Endothelial cell of umbilical vein (primary cell): ENCODE measurements around the gene HMGN1. TPM values are rescaled to one million over a fixed set of nuclear protein-coding genes. Genes with fewer than 3 reads are reported as not detected.

Experiments used
- BruUV-seq: library from RNA; stranded (reverse); fragments of 400-500 nt; replicated peaks from 2 replicates; lab custom pipeline; 2021; lab: Mats Ljungman, UMichigan
- CTCF ChIA-PET: fragments of 300-600, 350-600 bp; sonication (Branson Sonifier 250); formaldehyde crosslinking; loops from one replicate; lab custom pipeline; 2021; ENCODE audit warnings: antibody characterized with exemption, inconsistent platforms; lab: Charles Lee
- POLR2A ChIA-PET: fragments of 300-600, 350-600 bp; sonication (Branson Sonifier 250); formaldehyde crosslinking; loops from one replicate; lab custom pipeline; 2021; ENCODE audit warnings: antibody characterized with exemption, inconsistent platforms; lab: Charles Lee
- DNase-seq: peaks from one replicate; pipeline ENCODE4 v3.0.0-alpha.2; 2011; ENCODE audit warnings: low read depth, low spot score
- FAIRE-seq: peaks from 2 replicates; lab custom pipeline; 2011; peaks lifted over from hg19 to GRCh38; lab: Jason Lieb, UNC
- H2AFZ ChIP-seq: 2 replicates; pipeline ENCODE4 v1.6.0; 2012; ENCODE audit warnings: low read depth, low read length, control low read depth, inconsistent platforms
- H3K27ac ChIP-seq: 2 replicates; pipeline ENCODE4 v1.5.1; 2011; ENCODE audit warnings: low read depth, mild to moderate bottlenecking, control low read depth, low read length, moderate library complexity; ENCODE audit not compliant: insufficient read depth
- H3K27me3 ChIP-seq, 2 experiments: 2 replicates each; pipeline versions ENCODE4 v1.6.0 to v1.6.1; 2011; ENCODE audit warnings: low read length in 2 of 2, mixed read lengths in 1 of 2; ENCODE audit not compliant: control insufficient read depth in 2 of 2, insufficient read depth in 2 of 2
- H3K36me3 ChIP-seq, 2 experiments: 2 replicates in 1 of 2; 3 replicates in 1 of 2; pipeline ENCODE4 v1.5.1; 2011; ENCODE audit warnings: low read length in 2 of 2, mild to moderate bottlenecking in 1 of 2, moderate library complexity in 1 of 2; ENCODE audit not compliant: control insufficient read depth in 2 of 2, insufficient read depth in 2 of 2; ENCODE audit errors: extremely low read depth in 1 of 2
- H3K4me1 ChIP-seq: 3 replicates; pipeline ENCODE4 v1.5.1; 2011; ENCODE audit warnings: mild to moderate bottlenecking, low read length; ENCODE audit not compliant: control insufficient read depth, insufficient read depth; ENCODE audit errors: extremely low read depth
- H3K4me2 ChIP-seq: 2 replicates; pipeline ENCODE4 v1.6.1; 2011; ENCODE audit warnings: low read length, control low read depth, mixed read lengths; ENCODE audit not compliant: insufficient read depth
- H3K4me3 ChIP-seq, 3 experiments: fragments of 200-600 bp in 1 of 3; sonication (generic), shearing (Covaris generic) in 1 of 3; replicated peaks in 1 of 3; 2 replicates each; pipeline ENCODE4 v1.5.1; 2011 to 2016; ENCODE audit warnings: control low read depth in 3 of 3, low read length in 3 of 3, mild to moderate bottlenecking in 2 of 3, inconsistent platforms in 1 of 3, low read depth in 1 of 3, moderate library complexity in 1 of 3; ENCODE audit not compliant: insufficient read depth in 1 of 3
- H3K79me2 ChIP-seq: 2 replicates; pipeline ENCODE4 v1.6.0; 2012; ENCODE audit warnings: low read length, inconsistent platforms; ENCODE audit not compliant: control insufficient read depth, insufficient read depth
- H3K9ac ChIP-seq: replicated peaks from 2 replicates; pipeline ENCODE3; 2011; ENCODE audit warnings: low read length, control low read depth; ENCODE audit not compliant: insufficient read depth; ENCODE audit errors: extremely low read depth
- H3K9me1 ChIP-seq: replicated peaks from 3 replicates; pipeline ENCODE4 v1.6.0; 2011; ENCODE audit warnings: mild to moderate bottlenecking, low read length; ENCODE audit not compliant: control insufficient read depth, insufficient read depth; ENCODE audit errors: extremely low read depth
- H3K9me3 ChIP-seq: replicated peaks from 2 replicates; pipeline ENCODE4 v1.5.1; 2012; ENCODE audit warnings: low read length, inconsistent platforms; ENCODE audit not compliant: control insufficient read depth, insufficient read depth
- H4K20me1 ChIP-seq: replicated peaks from 2 replicates; pipeline ENCODE3; 2011; ENCODE audit warnings: mild to moderate bottlenecking, low read length; ENCODE audit not compliant: control insufficient read depth, insufficient read depth; ENCODE audit errors: extremely low read depth
- CTCF ChIP-seq, 2 donors: IDR thresholded peaks; 1 replicate in 1 of 2; 2 replicates in 1 of 2; pipeline ENCODE4 v1.5.1; 2011; ENCODE audit warnings: low read length in 2 of 2, mild to moderate bottlenecking in 2 of 2, moderate library complexity in 2 of 2, control low read depth in 1 of 2, inconsistent platforms in 1 of 2, low read depth in 1 of 2; ENCODE audit not compliant: insufficient read depth in 1 of 2; ENCODE audit errors: extremely low read depth in 1 of 2
- EZH2 ChIP-seq: IDR thresholded peaks from 2 replicates; pipeline ENCODE4 v1.6.1; 2012; ENCODE audit warnings: borderline replicate concordance, low read depth, mild to moderate bottlenecking, moderate library complexity, low read length, inconsistent platforms; ENCODE audit not compliant: severe bottlenecking
- FOS ChIP-seq: IDR thresholded peaks from 2 replicates; pipeline ENCODE4 v1.6.1; 2011; ENCODE audit warnings: mild to moderate bottlenecking, low read length, moderate library complexity, borderline replicate concordance; ENCODE audit not compliant: insufficient read depth
- MYC ChIP-seq: IDR thresholded peaks from one replicate; pipeline ENCODE4 v1.6.1; 2011; ENCODE audit warnings: mild to moderate bottlenecking, low read depth, low read length
- POLR2A ChIP-seq: IDR thresholded peaks from 2 replicates; pipeline ENCODE4 v1.6.1; 2012; ENCODE audit warnings: low read depth, mild to moderate bottlenecking, control low read depth, low read length
- POLR2AphosphoS5 ChIP-seq: IDR thresholded peaks from 2 replicates; pipeline ENCODE4 v1.6.1; 2012; ENCODE audit warnings: low read depth, mild to moderate bottlenecking, control low read depth, low read length, moderate library complexity; ENCODE audit not compliant: insufficient read depth
- dilution Hi-C: fragments of 300-500 bp; cut with MboI; formaldehyde crosslinking; loops from one replicate; pipeline ENCODE4 v1.15.0; 2019; ENCODE audit warnings: low sequenced_read_pairs; ENCODE audit not compliant: extremely low pct_ligation_motif_present
- intact Hi-C: fragments of 100-400 bp; cut with micrococcal nuclease; formaldehyde crosslinking; loops from one replicate; pipeline ENCODE4 v1.10.0; 2022
- polyA plus RNA-seq, 4 experiments: library from polyadenylated mRNA; depleted of rRNA in 3 of 4; stranded (reverse) in 3 of 4; unstranded in 1 of 4; fragments of >200 nt; gene quantifications; 2 replicates each; pipeline versions ENCODE4 v1.2.1 to v1.2.3, GENCODE V29; 2011 to 2012; ENCODE audit warnings: missing spikeins in 1 of 4
- total RNA-seq: library from RNA; stranded (reverse); gene quantifications from 2 replicates; pipeline ENCODE4 v1.2.3, GENCODE V29; 2021
- TF ChIP-seq, protein P1 (sequence below): IDR thresholded peaks from 2 replicates; pipeline ENCODE4 v1.6.1; 2011; ENCODE audit not compliant: insufficient read depth, insufficient read length

The HMGN1 gene
- total and polyA plus RNA-seq, 2 donors (not counting 3 experiments of a cell fraction or from before 2014, with no cell fraction given) = 162 to 360 TPM

DNA sequence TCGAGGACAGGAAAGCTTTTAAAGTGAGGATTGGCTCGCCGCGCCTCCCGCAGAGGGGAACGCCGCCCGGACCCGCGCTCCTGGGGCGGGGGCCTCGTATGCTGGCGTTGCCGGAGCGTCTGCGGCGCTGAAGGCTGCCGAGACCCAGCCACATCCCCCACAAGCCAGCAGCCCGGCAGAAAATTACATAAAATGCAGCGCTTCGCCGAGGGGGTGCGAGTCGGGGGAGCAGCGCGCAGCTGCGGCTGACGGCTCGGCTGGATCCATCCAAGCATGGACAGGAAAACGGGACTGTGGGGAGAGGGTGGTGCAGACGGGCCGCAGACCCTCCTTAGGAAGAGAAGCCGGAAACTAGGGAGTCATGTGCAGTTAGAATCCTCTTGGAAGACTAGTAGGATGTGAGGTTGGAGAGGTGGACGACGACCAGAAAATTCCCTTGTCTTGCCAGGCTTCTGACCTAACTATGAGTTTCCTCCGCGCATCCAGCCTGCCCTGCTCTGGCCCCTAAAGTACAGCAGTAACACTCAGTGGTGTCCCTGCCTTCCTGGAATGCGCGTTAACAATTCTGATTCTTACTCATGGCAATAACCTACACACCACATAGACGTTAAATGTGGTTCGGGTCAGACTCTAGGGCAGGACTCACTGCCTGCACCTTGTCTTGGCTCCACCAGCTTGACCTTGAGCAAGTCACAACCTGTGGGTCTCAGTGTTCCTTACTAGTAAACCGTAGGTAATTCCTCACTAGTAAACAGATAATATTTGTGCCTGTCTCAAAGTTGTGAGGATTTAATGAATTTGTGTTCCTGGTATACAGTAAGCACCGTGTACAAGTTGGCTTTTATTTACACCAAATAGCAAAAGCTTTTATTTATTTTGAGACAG is 34.5 kb downstream of the HMGN1 start:
- dilution Hi-C loops = no loop called here
- H4K20me1 ChIP-seq = no peaks in the 10 kb centered on the region
- no peak for TF ChIP-seq FOS
- TF ChIP-seq POLR2AphosphoS5 = peak; percentile 52
- peaks cover 4% of the 10 kb centered on the region in 2 experiments for H3K27me3 ChIP-seq
- DNase-seq (peak; percentile 76), FAIRE-seq (peak; percentile 87)
- no peaks in the 10 kb centered on the region for H3K9me1 ChIP-seq
- H3K36me3 ChIP-seq = no peaks in the 10 kb centered on the region
- ChIA-PET POLR2A (interaction anchor here (1.4 kb wide), 1 partner anchor 34 kb away, joined by 6 read pairs; no protein-coding TSS in a partner anchor), CTCF (interaction anchor here (0.8 to 1.2 kb wide), 2 partner anchors 9 to 73 kb away, joined by 3 to 6 read pairs; no protein-coding TSS in a partner anchor)
- peaks cover 14% of the 10 kb centered on the region for H3K79me2 ChIP-seq
- peak overlapping the region; percentile 88 for H3K27ac ChIP-seq
- intact Hi-C loops = loop anchor here (1.0 kb wide), 1 partner anchor 131 kb away; the partner anchor contains the start of gene LCA5L
- peaks cover 12% of the 10 kb centered on the region for H3K4me1 ChIP-seq
- peak overlapping the region; percentile 76 for H2AFZ ChIP-seq
- H3K4me3 ChIP-seq = peak overlapping the region; percentile 36 to 57 (median 54)
- H3K9ac ChIP-seq = peak overlapping the region; percentile 91
- H3K9me3 ChIP-seq = no peaks in the 10 kb centered on the region
- H3K4me2 ChIP-seq = peak overlapping the region; percentile 66
- TSS peak; percentile 66 for BruUV-seq

DNA sequence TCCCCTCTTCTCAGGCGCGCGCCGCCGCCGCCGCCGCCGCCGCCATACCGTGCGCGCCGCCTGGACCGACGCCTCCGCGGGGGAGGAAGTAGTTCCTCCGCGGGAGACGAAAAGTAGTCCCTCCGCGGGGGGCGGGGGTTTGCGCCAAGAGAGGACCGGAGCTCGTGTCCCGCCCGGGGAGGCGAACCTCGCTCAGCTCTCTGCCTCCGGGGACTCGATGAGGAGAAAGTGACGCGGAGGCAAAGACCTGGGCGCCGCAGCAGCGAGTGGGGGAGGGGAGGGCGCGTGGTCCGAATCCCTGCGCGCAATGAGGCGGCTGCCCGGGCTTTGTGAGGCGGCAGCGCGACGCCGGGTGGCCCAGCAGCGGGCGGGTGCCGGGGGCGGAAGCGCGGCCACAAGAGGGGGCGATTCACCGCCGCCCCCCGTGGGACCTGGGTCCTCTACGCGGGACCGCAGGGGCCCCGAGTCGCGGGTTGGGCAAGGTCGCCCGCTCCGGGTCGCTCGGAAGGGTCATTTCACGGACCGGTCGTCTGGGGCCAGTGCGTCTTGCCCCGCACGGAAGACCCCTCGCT is 35.2 kb downstream of the HMGN1 start, which contains the start of gene BRWD1:
TSS of gene BRWD1 (minus strand) at position 62 of the 572 bp plus-strand sequence. CDS start 141 bp downstream, outside the sequence.
- POLR2A ChIA-PET = interaction anchor here (1.4 kb wide), 1 partner anchor 34 kb away, joined by 6 read pairs; no protein-coding TSS in a partner anchor

More for the DNA sequence above, 35.2 kb downstream of the HMGN1 start, which contains the start of gene BRWD1:
- H3K9me1 ChIP-seq = no peaks in the 10 kb centered on the region
- H3K27me3 ChIP-seq = peaks cover 4% of the 10 kb centered on the region in 2 experiments
- peak within 1 kb of the TSS; percentile 91 for H3K9ac ChIP-seq
- H3K79me2 ChIP-seq = peaks cover 21% of the 10 kb centered on the region
- dilution Hi-C loops (no loop called here), intact Hi-C loops (loop anchor here (1.0 kb wide), 3 partner anchors 36 to 132 kb away; partner anchors contain the start of genes HMGN1 and LCA5L)
- FAIRE-seq (peak; percentile 48), DNase-seq (peak; percentile 76)
- no peaks in the 10 kb centered on the region for H3K36me3 ChIP-seq
- H3K4me3 ChIP-seq = peak within 1 kb of the TSS; percentile 52 to 57 (median 54)
- peak within 1 kb of the TSS; percentile 88 for H3K27ac ChIP-seq
- CTCF ChIA-PET = interaction anchor here (0.8 to 1.7 kb wide), 3 partner anchors 10 to 130 kb away, joined by 3 to 7 read pairs (median 6); partner anchors contain the start of gene PSMG1
- peak within 1 kb of the TSS; percentile 76 for H2AFZ ChIP-seq
- no peaks in the 10 kb centered on the region for H3K9me3 ChIP-seq
- TF ChIP-seq POLR2AphosphoS5 (peak; percentile 56), MYC (peak; percentile 42), CTCF (IDR thresholded peaks at IDR 0.05; ENCODE audit: extremely low read depth in 1 of 2, insufficient read depth in 1 of 2, low read depth in 1 of 2, low read length in 2 of 2) (peak in 1 of 2 donors; percentile 11), EZH2 (no peak), POLR2A (no peak)
- TF ChIP-seq, protein P1, sequence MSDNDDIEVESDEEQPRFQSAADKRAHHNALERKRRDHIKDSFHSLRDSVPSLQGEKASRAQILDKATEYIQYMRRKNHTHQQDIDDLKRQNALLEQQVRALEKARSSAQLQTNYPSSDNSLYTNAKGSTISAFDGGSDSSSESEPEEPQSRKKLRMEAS = peak; percentile 2
- no peaks in the 10 kb centered on the region for H4K20me1 ChIP-seq
- H3K4me2 ChIP-seq = peak within 1 kb of the TSS; percentile 66
- no TSS peak for BruUV-seq
- peaks cover 12% of the 10 kb centered on the region for H3K4me1 ChIP-seq
